Cardiac atrium fibroblast (primary cell): ENCODE results near the gene NFIX. TPM values are rescaled to one million over a fixed set of nuclear protein-coding genes. Genes with fewer than 3 reads are reported as not detected.

Source experiments
- total RNA-seq: library from RNA; depleted of rRNA; stranded (reverse); fragments of >200 nt; gene quantifications from 2 replicates; pipeline ENCODE4 v1.2.3, GENCODE V29; 2015

Gene NFIX
- total RNA-seq = 47.3 and 63.2 TPM in 2 replicates

GRCh38 chr19:12994701-12995595 lies at the start of gene NFIX:
Gene NFIX, plus strand, starts transcription at chr19:12995475. Its CDS starts 363 bp downstream, at chr19:12995838.

GRCh38 chr19:12945479-12946091 lies 49.7 kb upstream of the NFIX start, which contains the start of gene RAD23A:
Gene RAD23A, plus strand, starts transcription at chr19:12945862. Its CDS starts 87 bp downstream, at chr19:12945949.

GRCh38 chr19:12956446-12957388 lies 38.6 kb upstream of the NFIX start, which contains the start of gene GADD45GIP1:
Gene GADD45GIP1, minus strand, starts transcription at chr19:12957223. Its CDS starts 11 bp downstream, at chr19:12957212.

GRCh38 chr19:12969292-12969988 lies 25.8 kb upstream of the NFIX start, which contains the start of gene DAND5:
Gene DAND5, plus strand, starts transcription at chr19:12969576. Its CDS starts 85 bp downstream, at chr19:12969661.

GRCh38 chr19:13102666-13103580 lies 107.6 kb downstream of the NFIX start, which contains the start of gene LYL1:
Gene LYL1, minus strand, starts transcription at chr19:13102858. Its CDS starts 1,687 bp downstream, at chr19:13101171.

DNA sequence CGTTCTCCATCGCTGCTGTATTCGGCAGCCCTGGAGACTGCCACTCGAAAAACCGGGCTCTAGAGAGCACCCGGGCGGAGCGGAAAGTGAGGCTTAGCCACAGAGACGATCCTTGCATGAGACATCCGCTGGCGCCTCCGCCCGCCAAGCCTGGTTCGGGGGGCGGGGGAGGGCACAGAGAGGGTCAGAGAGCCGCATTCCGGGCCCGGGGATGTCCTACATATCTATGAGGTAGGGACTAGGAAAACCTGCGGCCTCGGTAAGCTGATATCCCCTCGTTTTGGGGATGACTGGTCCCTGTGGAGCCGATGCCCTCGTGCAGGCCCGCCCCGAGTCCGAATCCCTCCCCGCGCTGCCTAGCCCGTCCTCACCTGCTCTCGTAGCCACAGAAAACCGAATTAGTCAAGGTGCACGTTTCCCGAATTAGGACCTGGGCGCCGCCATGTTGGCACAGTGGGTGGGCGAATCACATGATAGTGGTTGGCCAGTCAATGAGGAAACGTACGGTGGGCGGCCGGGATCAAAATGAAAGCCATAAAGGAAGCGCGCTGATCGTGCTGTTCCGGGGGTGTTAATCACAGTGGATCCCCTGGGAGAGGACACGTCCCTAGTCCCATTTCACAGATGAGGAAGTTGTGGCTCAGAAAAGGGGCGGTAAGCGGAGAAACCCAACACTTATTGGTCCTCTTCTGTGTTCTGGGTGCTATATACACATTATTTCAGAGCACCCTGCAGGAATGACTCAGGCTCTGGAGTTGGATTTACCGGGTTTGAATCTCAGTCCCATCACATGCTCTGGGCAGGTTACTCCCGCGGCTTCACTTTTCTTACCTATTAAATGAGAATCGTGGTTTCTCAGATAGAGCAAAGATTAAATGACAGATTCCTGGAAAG lies 121.3 kb downstream of the NFIX start, which contains the start of gene TRMT1:
Gene TRMT1 (minus strand): TSS at position 459 of the 894 bp plus-strand sequence. CDS start 341 bp downstream, at position 118.

DNA sequence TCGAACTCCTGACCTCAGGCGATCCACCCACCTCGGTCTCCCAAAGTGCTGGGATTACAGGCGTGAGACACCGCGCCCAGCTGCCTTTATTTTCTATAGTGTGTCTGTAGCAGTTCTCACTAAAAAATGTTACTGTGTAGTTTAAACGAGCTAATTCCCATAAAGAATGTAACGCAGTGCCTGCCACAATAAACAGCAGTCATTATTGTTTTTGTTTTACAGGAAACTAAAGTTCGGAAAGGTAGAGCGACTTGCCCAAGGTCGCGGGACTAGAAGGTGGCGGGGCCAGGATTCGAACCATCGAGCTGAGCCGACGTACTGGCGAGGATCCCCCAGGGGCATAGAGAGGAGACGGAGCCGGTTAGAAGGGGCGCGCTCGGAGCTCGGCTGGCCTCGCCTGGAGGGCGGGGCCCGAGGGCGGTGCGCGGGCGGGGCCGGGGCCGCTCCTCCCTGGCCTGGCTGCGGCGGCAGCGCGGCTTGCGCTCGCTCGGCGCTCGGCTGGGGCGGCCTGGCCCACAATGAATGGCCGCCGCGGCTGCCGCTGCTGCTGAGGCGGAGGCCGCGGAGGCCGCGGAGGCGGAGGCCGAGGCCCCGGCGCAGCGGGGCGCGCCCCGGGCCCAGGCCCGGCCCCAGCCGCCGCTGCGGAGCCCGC lies 122.6 kb downstream of the NFIX start, which contains the start of gene NACC1:
Gene NACC1 (plus strand): TSS at position 493 of the 652 bp plus-strand sequence. CDS start 16,944 bp downstream, outside the sequence.

Other genes starting within 250 kb of the NFIX start
- gene BEST2, start 243.7 kb upstream of the NFIX start, total RNA-seq = not detected in 2 replicates
- 11.7 and 22.7 TPM in 2 replicates for gene HOOK2, start 219.9 kb upstream of the NFIX start, total RNA-seq
- 265 and 362 TPM in 2 replicates for gene JUNB, start 204.0 kb upstream of the NFIX start, total RNA-seq
- 292 and 317 TPM in 2 replicates for gene PRDX2, start 193.7 kb upstream of the NFIX start, total RNA-seq
- not detected in 2 replicates for gene THSD8, start 193.4 kb upstream of the NFIX start, total RNA-seq
- 4.4 and 7.4 TPM in 2 replicates for gene RNASEH2A, start 188.9 kb upstream of the NFIX start, total RNA-seq
- gene RTBDN, start 160.9 kb upstream of the NFIX start, total RNA-seq = not detected in 2 replicates
- 0.32 TPM in 1 of 2 replicates, not detected in the other for gene MAST1, start 157.0 kb upstream of the NFIX start, total RNA-seq
- gene DNASE2, start 114.0 kb upstream of the NFIX start, total RNA-seq = 38.8 and 48.1 TPM in 2 replicates
- gene KLF1, start 108.3 kb upstream of the NFIX start, total RNA-seq = not detected in 2 replicates
- 48.1 and 54.3 TPM in 2 replicates for gene GCDH, start 104.3 kb upstream of the NFIX start, total RNA-seq
- gene SYCE2, start 76.2 kb upstream of the NFIX start, total RNA-seq = 0.16 TPM in 1 of 2 replicates, not detected in the other
- 48.0 and 52.2 TPM in 2 replicates for gene FARSA, start 61.8 kb upstream of the NFIX start, total RNA-seq
- 1,632 and 1,793 TPM in 2 replicates for gene CALR, start 56.9 kb upstream of the NFIX start, total RNA-seq
- gene RAD23A, start 49.6 kb upstream of the NFIX start, total RNA-seq = 72.2 and 78.1 TPM in 2 replicates
- gene GADD45GIP1, start 38.3 kb upstream of the NFIX start, total RNA-seq = 36.6 and 45.5 TPM in 2 replicates
- not detected in 2 replicates for gene DAND5, start 25.9 kb upstream of the NFIX start, total RNA-seq
- 0.36 and 3.6 TPM in 2 replicates for gene LYL1, start 107.4 kb downstream of the NFIX start, total RNA-seq
- gene TRMT1, start 121.3 kb downstream of the NFIX start, total RNA-seq = 32.1 and 40.0 TPM in 2 replicates
- gene NACC1, start 122.8 kb downstream of the NFIX start, total RNA-seq = 48.6 and 65.6 TPM in 2 replicates
- 32.9 and 62.7 TPM in 2 replicates for gene STX10, start 154.9 kb downstream of the NFIX start, total RNA-seq
- 88.8 and 162 TPM in 2 replicates for gene IER2, start 154.9 kb downstream of the NFIX start, total RNA-seq